ENCODE data around the gene FAM149B1. TPM values are rescaled to one million over a fixed set of nuclear protein-coding genes. Genes with fewer than 3 reads are reported as not detected.

The FAM149B1 gene
- polyA plus RNA-seq, 1 donor from 2014 or later, result 53.5 TPM

DNA sequence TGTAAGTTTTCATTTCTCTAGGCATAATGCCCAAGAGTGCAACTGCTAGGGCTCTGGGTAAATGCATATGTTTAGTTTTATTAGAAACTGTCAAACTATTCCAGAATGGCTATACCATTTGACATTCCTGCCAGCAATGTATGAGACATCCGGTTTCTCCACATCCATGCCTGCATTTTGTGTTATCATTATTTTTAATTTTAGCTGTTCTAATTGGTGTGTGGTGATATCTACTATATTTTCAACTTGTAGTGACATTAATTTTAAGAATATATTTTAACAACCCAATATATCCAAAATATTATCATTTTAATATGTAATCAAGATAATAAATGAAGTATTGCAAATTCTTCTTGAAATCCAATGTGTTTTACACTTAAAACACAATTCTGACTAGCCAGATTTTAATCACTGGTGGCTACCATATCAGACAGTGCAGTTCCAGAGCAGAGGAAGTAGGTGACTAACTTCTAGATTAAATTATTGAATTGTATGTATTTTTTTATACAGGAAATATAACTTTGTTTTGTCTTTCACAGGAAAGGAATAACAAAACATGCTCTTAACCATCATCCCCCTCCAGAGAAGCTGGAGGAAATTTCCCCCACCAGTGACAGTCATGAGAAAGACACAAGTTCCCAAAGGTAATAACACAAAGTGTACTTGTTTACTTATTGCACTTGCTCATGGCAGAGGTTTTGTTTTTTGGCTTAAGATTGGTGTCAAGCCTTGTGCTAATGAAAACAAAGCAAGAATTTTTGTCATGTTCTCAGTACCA lies 6.4 kb downstream of the FAM149B1 start:
- no peaks in the 10 kb centered on the region for H3K27me3 ChIP-seq (ENCODE audit: insufficient read depth, low read depth, low read length)
- no peaks in the 10 kb centered on the region for H3K36me3 ChIP-seq (ENCODE audit: insufficient read depth, low read length)
- H3K27ac ChIP-seq (ENCODE audit: low read length), result no peak overlapping the region
- no peaks in the 10 kb centered on the region for H3K9me3 ChIP-seq (ENCODE audit: low read length)
- no peak overlapping the region for H2AFZ ChIP-seq (ENCODE audit: low read depth, low read length)
- no peaks in the 10 kb centered on the region for H3F3A ChIP-seq (ENCODE audit: insufficient read depth, low read length, poor library complexity, severe bottlenecking)
- H3K4me3 ChIP-seq (ENCODE audit: low read length), result no peak overlapping the region
- H3K79me2 ChIP-seq (replicated peaks; ENCODE audit: insufficient read depth, low read length), result peaks cover 8% of the 10 kb centered on the region
- no peak overlapping the region for H3K4me2 ChIP-seq (ENCODE audit: low read length)
- H3K9me2 ChIP-seq (ENCODE audit: insufficient read depth, low read length), result no peaks in the 10 kb centered on the region
- no peak for TF ChIP-seq RAD21 (conservative IDR thresholded peaks at IDR 0.05)
- TF ChIP-seq SMC3 (conservative IDR thresholded peaks at IDR 0.05; ENCODE audit: poor library complexity), result no peak
- no peak for TF ChIP-seq MXI1 (conservative IDR thresholded peaks at IDR 0.05; ENCODE audit: poor library complexity, severe bottlenecking)
- no peak for TF ChIP-seq TAF1 (IDR thresholded peaks at IDR 0.05; ENCODE audit: low read depth)
- no peak overlapping the region for H3K9ac ChIP-seq (ENCODE audit: low read length)
- H4K20me1 ChIP-seq (ENCODE audit: insufficient read depth), result no peaks in the 10 kb centered on the region

DNA sequence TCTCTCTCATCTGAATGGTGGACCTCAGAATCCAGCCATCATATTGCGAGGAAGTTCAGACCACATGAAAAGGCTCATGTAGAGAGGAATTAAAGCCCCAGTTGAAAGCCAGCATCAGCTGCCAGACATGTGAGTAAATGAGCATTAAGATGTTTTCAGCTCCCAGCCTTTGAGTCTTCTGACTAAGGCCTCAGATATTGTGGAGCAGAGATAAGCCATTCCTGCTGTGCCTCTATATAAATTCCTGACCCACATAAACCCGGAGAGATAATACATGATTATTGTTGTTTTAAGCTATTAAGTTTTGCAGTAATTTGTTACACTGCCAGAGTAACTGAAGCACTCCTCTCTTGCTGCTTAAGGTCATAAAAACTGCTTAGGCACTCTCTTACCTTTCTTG lies 14.6 kb downstream of the FAM149B1 start:
- no peak for TF ChIP-seq RAD21 (conservative IDR thresholded peaks at IDR 0.05)
- TF ChIP-seq, protein P1, sequence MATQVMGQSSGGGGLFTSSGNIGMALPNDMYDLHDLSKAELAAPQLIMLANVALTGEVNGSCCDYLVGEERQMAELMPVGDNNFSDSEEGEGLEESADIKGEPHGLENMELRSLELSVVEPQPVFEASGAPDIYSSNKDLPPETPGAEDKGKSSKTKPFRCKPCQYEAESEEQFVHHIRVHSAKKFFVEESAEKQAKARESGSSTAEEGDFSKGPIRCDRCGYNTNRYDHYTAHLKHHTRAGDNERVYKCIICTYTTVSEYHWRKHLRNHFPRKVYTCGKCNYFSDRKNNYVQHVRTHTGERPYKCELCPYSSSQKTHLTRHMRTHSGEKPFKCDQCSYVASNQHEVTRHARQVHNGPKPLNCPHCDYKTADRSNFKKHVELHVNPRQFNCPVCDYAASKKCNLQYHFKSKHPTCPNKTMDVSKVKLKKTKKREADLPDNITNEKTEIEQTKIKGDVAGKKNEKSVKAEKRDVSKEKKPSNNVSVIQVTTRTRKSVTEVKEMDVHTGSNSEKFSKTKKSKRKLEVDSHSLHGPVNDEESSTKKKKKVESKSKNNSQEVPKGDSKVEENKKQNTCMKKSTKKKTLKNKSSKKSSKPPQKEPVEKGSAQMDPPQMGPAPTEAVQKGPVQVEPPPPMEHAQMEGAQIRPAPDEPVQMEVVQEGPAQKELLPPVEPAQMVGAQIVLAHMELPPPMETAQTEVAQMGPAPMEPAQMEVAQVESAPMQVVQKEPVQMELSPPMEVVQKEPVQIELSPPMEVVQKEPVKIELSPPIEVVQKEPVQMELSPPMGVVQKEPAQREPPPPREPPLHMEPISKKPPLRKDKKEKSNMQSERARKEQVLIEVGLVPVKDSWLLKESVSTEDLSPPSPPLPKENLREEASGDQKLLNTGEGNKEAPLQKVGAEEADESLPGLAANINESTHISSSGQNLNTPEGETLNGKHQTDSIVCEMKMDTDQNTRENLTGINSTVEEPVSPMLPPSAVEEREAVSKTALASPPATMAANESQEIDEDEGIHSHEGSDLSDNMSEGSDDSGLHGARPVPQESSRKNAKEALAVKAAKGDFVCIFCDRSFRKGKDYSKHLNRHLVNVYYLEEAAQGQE (IDR thresholded peaks at IDR 0.05; ENCODE audit: borderline replicate concordance), result no peak
- no peak for TF ChIP-seq EP300 (conservative IDR thresholded peaks at IDR 0.05; ENCODE audit: poor library complexity, severe bottlenecking)
- TF ChIP-seq EZH2 (IDR thresholded peaks at IDR 0.05; ENCODE audit: borderline replicate concordance, insufficient read depth, low read length, poor library complexity, severe bottlenecking), result no peak
- TF ChIP-seq SMC3 (conservative IDR thresholded peaks at IDR 0.05; ENCODE audit: poor library complexity), result no peak
- TF ChIP-seq POLR2AphosphoS5 (IDR thresholded peaks at IDR 0.05), result no peak
- TF ChIP-seq, protein P2, sequence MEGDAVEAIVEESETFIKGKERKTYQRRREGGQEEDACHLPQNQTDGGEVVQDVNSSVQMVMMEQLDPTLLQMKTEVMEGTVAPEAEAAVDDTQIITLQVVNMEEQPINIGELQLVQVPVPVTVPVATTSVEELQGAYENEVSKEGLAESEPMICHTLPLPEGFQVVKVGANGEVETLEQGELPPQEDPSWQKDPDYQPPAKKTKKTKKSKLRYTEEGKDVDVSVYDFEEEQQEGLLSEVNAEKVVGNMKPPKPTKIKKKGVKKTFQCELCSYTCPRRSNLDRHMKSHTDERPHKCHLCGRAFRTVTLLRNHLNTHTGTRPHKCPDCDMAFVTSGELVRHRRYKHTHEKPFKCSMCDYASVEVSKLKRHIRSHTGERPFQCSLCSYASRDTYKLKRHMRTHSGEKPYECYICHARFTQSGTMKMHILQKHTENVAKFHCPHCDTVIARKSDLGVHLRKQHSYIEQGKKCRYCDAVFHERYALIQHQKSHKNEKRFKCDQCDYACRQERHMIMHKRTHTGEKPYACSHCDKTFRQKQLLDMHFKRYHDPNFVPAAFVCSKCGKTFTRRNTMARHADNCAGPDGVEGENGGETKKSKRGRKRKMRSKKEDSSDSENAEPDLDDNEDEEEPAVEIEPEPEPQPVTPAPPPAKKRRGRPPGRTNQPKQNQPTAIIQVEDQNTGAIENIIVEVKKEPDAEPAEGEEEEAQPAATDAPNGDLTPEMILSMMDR (IDR thresholded peaks at IDR 0.05; ENCODE audit: poor library complexity, severe bottlenecking), result no peak
- TF ChIP-seq MXI1 (conservative IDR thresholded peaks at IDR 0.05; ENCODE audit: poor library complexity, severe bottlenecking), result no peak
- no peak for TF ChIP-seq TAF1 (IDR thresholded peaks at IDR 0.05; ENCODE audit: low read depth)
- H3K4me3 ChIP-seq (ENCODE audit: low read length), result no peak overlapping the region
- H3K36me3 ChIP-seq (ENCODE audit: insufficient read depth, low read length), result no peaks in the 10 kb centered on the region
- no peaks in the 10 kb centered on the region for H4K20me1 ChIP-seq (ENCODE audit: insufficient read depth)
- H3K9me2 ChIP-seq (ENCODE audit: insufficient read depth, low read length), result no peaks in the 10 kb centered on the region
- no peak overlapping the region for H3K9ac ChIP-seq (ENCODE audit: low read length)
- no peaks in the 10 kb centered on the region for H3K79me2 ChIP-seq (replicated peaks; ENCODE audit: insufficient read depth, low read length)
- no peak overlapping the region for H2AFZ ChIP-seq (ENCODE audit: low read depth, low read length)
- H3K27ac ChIP-seq (ENCODE audit: low read length), result no peak overlapping the region
- no peak overlapping the region for H3K4me2 ChIP-seq (ENCODE audit: low read length)
- no peaks in the 10 kb centered on the region for H3F3A ChIP-seq (ENCODE audit: insufficient read depth, low read length, poor library complexity, severe bottlenecking)
- no peaks in the 10 kb centered on the region for H3K9me3 ChIP-seq (ENCODE audit: low read length)
- H3K27me3 ChIP-seq (ENCODE audit: insufficient read depth, low read depth, low read length), result no peaks in the 10 kb centered on the region

All from neural cell (in vitro differentiated cells).